Measurements from ENCODE around the gene FASN.

The FASN gene

DNA sequence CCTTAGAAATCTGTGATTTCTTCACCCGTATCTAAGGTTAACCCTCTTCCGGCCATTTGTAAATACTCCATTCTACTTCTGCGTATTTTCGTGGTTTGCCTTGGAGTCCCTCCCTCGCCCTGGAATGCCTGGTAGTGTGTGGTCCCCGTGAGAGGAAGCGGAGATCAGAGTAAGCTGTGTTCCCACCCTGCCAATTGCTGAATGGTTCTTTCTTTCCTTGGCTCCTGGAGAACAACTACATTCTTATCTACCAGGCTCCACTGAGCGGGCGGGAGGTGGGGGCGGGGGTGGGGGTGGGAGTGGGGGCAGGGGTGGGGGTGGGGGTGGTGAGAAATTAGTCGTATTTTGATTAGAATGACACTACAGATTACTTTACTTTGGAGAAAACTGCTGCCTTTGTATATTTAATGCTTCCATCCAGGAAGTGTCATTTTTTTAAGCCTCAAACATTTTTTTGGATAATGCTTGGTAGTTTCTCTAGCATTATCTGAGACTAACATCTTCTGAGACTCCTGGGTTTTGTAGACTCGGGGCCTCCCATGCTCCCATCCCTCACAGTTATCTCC lies 20.9 kb upstream of the FASN start:
- no peaks in the 10 kb centered on the region for H3K9me3 ChIP-seq
- H3K4me3 ChIP-seq (ENCODE audit: low read depth, low read length), result no peak overlapping the region
- H3K4me1 ChIP-seq, result peaks cover 5% of the 10 kb centered on the region
- TF ChIP-seq, protein P1, sequence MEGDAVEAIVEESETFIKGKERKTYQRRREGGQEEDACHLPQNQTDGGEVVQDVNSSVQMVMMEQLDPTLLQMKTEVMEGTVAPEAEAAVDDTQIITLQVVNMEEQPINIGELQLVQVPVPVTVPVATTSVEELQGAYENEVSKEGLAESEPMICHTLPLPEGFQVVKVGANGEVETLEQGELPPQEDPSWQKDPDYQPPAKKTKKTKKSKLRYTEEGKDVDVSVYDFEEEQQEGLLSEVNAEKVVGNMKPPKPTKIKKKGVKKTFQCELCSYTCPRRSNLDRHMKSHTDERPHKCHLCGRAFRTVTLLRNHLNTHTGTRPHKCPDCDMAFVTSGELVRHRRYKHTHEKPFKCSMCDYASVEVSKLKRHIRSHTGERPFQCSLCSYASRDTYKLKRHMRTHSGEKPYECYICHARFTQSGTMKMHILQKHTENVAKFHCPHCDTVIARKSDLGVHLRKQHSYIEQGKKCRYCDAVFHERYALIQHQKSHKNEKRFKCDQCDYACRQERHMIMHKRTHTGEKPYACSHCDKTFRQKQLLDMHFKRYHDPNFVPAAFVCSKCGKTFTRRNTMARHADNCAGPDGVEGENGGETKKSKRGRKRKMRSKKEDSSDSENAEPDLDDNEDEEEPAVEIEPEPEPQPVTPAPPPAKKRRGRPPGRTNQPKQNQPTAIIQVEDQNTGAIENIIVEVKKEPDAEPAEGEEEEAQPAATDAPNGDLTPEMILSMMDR (IDR thresholded peaks at IDR 0.05; ENCODE audit: low read depth, low read length), result no peak
- DNase-seq, result no peak
- no peaks in the 10 kb centered on the region; the same call in 1 of the 2 replicates for H3K36me3 ChIP-seq
- no peaks in the 10 kb centered on the region for H3K27me3 ChIP-seq

DNA sequence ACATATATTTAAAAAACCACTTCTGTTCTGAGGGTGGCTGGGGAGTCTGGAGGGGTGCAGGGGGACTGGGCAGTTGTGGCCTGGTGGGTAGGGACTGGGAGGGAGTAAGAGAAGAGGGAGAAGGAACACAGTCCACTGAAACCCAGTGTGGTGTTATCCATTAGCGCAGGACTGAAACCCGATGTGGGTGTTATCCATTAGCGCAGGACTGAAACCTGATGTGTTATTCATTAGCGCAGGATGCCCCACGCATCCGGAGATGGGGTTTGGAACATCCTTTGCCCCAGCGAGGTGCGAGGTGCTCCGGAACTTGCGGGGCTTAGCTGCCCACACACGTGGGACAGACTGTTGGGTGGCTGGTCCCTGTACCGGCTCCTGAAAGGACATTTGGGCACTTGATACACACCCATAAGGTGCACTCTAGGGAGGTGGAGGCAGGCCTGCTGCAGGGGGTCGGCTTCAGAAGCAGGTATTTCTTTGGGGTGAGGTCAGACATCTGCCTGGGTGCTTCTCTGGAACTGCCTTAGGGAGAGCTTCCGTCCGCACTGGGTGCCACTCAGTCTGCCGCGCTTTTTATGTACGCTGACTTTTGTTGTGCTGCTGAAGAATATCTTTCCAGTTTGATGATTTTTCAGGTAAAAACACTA lies 20.3 kb upstream of the FASN start:
- H3K4me1 ChIP-seq, result peaks cover 5% of the 10 kb centered on the region
- no peak overlapping the region for H3K4me3 ChIP-seq (ENCODE audit: low read depth, low read length)
- H3K9me3 ChIP-seq, result no peaks in the 10 kb centered on the region
- H3K36me3 ChIP-seq, result no peaks in the 10 kb centered on the region; the same call in 1 of the 2 replicates
- H3K27me3 ChIP-seq, result no peaks in the 10 kb centered on the region
- DNase-seq, result no peak
- TF ChIP-seq, protein P1 (IDR thresholded peaks at IDR 0.05; ENCODE audit: low read depth, low read length), result no peak

DNA sequence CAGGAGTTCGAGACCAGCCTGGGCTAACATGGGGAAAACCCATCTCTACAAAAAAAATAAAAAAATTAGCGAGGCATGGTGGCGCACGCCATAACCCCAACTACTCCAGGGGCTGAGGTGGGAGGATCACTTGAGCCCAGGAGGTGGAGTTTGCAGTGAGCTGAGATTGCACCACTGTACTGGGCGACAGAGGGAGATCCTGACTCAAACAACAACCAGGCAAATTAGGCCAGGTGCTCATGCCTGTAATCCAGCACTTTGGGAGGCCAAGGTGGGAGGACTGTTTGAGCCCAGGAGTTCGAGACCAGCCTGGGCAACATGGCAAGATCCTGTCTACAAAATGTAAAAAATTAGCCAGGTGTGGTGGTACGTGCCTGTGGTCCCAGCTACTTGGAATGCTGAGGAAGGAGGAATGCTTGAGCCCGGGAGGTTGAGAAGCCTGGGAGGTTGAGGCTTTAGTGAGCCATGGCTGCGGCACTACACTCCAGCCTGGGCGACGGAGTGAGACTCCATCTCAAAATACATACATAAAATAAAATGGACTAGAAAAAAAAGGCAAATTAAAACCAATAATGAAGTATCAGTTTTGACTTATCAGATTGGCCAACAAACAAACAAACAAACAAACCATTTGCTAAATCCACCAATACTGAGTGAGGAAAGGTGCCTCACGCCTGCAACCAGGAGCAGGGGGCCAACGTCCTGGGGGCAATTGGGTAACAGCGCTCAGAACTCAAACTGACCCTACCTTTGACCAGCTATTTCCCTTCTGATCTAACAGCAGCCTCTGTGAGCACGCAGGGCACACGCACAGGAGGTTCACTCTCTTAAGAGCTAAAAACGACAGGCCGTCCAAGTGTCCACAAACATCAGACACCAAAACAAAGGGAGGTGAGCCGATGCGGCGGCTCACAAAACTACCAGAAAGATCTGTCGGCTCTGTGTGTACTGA lies 19.4 kb upstream of the FASN start:
- Histone ChIP-seq H3K9me3 (no peaks in the 10 kb centered on the region), H3K4me1 (peaks cover 5% of the 10 kb centered on the region), H3K4me3 (ENCODE audit: low read depth, low read length) (no peak overlapping the region), H3K27me3 (no peaks in the 10 kb centered on the region), H3K36me3 (no peaks in the 10 kb centered on the region; the same call in 1 of the 2 replicates)
- no peak for DNase-seq
- TF ChIP-seq, protein P1 (IDR thresholded peaks at IDR 0.05; ENCODE audit: low read depth, low read length), result no peak

DNA sequence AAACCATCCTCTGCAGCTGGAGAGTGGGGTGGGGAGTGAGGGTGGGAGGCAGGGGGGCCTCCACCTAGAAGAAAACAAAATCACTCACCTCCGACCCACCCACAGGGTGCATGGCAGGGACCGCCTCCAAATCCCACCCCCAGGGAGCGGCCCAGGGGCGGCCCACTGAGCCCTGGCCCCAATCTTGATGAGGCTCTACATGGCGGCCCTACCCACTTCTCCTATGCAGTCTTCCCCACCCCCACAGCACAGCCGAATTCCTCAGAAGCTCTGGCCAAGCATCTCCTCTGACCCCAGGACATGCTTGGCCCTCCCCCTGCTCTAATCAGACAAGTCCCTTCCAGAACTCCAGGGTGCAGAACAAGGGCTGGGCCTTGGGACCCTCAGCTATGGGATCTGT lies 18.2 kb upstream of the FASN start:
- Histone ChIP-seq H3K4me1 (no peaks in the 10 kb centered on the region; the same call in 1 of the 2 replicates), H3K4me3 (ENCODE audit: low read depth, low read length) (no peak overlapping the region), H3K27me3 (no peaks in the 10 kb centered on the region), H3K9me3 (no peaks in the 10 kb centered on the region), H3K36me3 (no peaks in the 10 kb centered on the region)
- TF ChIP-seq, protein P1 (IDR thresholded peaks at IDR 0.05; ENCODE audit: low read depth, low read length), result no peak
- no peak for DNase-seq

DNA sequence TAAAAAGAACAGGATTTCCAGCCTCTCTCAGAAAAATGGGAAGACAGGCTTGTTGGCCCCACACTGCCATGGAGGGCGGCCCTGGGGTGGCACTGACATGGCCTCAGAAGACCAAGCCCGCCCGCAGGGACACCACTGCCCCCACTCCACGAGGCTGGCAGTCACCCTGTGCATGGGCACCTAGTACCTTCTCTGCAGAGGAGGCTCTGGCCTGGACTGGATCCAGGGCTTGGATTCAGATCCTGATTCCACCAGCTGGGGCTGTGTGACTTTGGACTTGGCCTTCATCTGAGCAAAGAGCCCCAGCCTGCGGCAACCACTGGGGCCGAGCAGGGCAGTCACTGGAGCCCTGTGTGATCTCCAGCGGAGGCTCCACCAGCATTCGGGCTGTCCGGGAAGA lies 16.8 kb upstream of the FASN start:
- no peak for DNase-seq
- H3K4me1 ChIP-seq, result no peaks in the 10 kb centered on the region
- no peaks in the 10 kb centered on the region for H3K27me3 ChIP-seq
- H3K4me3 ChIP-seq (ENCODE audit: low read depth, low read length), result no peak overlapping the region
- no peaks in the 10 kb centered on the region for H3K9me3 ChIP-seq
- H3K36me3 ChIP-seq, result no peaks in the 10 kb centered on the region
- TF ChIP-seq, protein P1 (IDR thresholded peaks at IDR 0.05; ENCODE audit: low read depth, low read length), result no peak
